ENCODE results near the gene ANG. TPM values are rescaled to one million over a fixed set of nuclear protein-coding genes. Genes with fewer than 3 reads are reported as not detected.

The ANG gene
- total and polyA plus RNA-seq, 9 of the 15 experiments (the other 6 are each of a cell fraction or from before 2014, with no cell fraction given): 0.21 to 0.73 (median 0.34) TPM; not detected in 4

- TF ChIP-seq ZHX1 (conservative IDR thresholded peaks at IDR 0.05; ENCODE audit: low read length): no peak
- peak; percentile 42 for TF ChIP-seq POLR3G (IDR thresholded peaks at IDR 0.05; ENCODE audit: extremely low read depth, insufficient read length, insufficient replicate concordance)
- TF ChIP-seq NR1H2 (CRISPR knock-in tag; IDR thresholded peaks at IDR 0.05): 0 out of 2 replicates have a peak, but pooled peaks have one; percentile 46
- peak; percentile 24; the same call in 1 of the 2 replicates for TF ChIP-seq NBN (IDR thresholded peaks at IDR 0.05; ENCODE audit: low read depth)
- peak; percentile 84 for TF ChIP-seq E2F3 (CRISPR knock-in tag; IDR thresholded peaks at IDR 0.05)
- TF ChIP-seq MYBL2 (IDR thresholded peaks at IDR 0.05; ENCODE audit: low read depth): peak; percentile 80
- TF ChIP-seq MYBL2 (CRISPR knock-in tag; IDR thresholded peaks at IDR 0.05; ENCODE audit: borderline replicate concordance): no peak
- TF ChIP-seq NFYB (IDR thresholded peaks at IDR 0.05; ENCODE audit: extremely low read depth, insufficient read length): no peak
- no peak for TF ChIP-seq CXXC5 (CRISPR knock-in tag; IDR thresholded peaks at IDR 0.05)
- TF ChIP-seq CTBP1 (IDR thresholded peaks at IDR 0.05; ENCODE audit: borderline replicate concordance): peak; percentile 23; the same call in 1 of the 2 replicates
- no peak for TF ChIP-seq FOXO4 (CRISPR knock-in tag; IDR thresholded peaks at IDR 0.05)
- no peak for TF ChIP-seq ZNF140 (CRISPR knock-in tag; IDR thresholded peaks at IDR 0.05)
- no peak for TF ChIP-seq RNF2 (IDR thresholded peaks at IDR 0.05)
- no peak for TF ChIP-seq RERE (CRISPR knock-in tag; IDR thresholded peaks at IDR 0.05; ENCODE audit: borderline replicate concordance)
- peak; percentile 44; the same call in 1 of the 2 replicates for TF ChIP-seq PHF8 (IDR thresholded peaks at IDR 0.05; ENCODE audit: borderline replicate concordance, low read length)
- TF ChIP-seq TFAP4 (CRISPR knock-in tag; IDR thresholded peaks at IDR 0.05; ENCODE audit: borderline replicate concordance): 0 out of 2 replicates have a peak, but pooled peaks have one; percentile 50
- TF ChIP-seq ZEB2 (IDR thresholded peaks at IDR 0.05): no peak
Measured at GRCh38 chr14:20683891-20684661, 4.5 kb upstream of the ANG start, which contains the start of gene RNASE4 (continued).
